ENCODE results near the gene TTYH2.
"Not testable (repeated sequence)": the region's sequence is repeated elsewhere in the genome, so short reads cannot be mapped to it uniquely, and the experiment has no call there.

Gene TTYH2

DNA sequence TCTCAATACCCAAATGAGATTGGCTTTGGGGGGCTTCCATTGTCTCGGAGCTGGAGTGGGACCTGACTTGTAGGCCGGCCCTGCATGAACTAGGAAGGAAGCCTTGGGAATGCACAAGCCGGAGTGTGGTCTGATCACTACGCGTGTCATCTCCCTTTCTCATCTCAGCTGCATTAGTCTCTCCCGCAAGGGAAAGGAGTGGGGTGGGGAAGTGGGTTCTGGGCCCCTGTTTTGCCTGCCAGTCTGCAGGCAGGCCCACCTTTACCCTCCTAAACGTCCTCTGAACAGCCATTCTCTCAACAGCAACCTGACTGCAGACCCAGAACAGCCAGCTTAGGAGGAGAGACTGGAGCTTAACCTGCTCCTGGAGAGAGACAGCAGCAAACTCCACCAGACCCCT lies 49.2 kb downstream of the TTYH2 start:
- no peak for DNase-seq (ENCODE audit: low read depth in 2 of 2)

DNA sequence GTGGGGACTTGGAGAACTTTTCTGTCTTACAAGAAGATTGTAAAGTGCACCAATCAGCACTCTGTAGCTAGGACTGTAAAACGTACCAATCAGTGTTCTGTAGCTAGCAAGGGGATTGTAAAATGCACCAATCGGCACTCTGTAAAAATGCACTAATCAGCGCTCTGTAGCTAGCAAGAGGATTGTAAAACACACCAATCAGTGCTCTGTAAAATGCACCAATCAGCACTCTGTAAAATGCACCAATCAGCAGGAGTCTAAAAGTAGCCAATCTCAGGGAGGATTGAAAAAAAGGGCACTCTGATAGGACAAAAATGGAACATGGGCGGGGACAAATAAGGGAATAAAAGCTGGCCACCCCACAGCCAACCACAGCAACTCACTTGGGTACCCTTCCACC lies 53.7 kb downstream of the TTYH2 start:
- not testable (repeated sequence) for DNase-seq (ENCODE audit: low read depth in 2 of 2)

- DNase-seq (ENCODE audit: low read depth in 2 of 2), result no peak
Observed at GRCh38 chr17:74267579-74267978, 54.2 kb downstream of the TTYH2 start.

GRCh38 chr17:74267987-74268499 lies 54.7 kb downstream of the TTYH2 start:
- DNase-seq (ENCODE audit: low read depth in 2 of 2), result no peak

DNA sequence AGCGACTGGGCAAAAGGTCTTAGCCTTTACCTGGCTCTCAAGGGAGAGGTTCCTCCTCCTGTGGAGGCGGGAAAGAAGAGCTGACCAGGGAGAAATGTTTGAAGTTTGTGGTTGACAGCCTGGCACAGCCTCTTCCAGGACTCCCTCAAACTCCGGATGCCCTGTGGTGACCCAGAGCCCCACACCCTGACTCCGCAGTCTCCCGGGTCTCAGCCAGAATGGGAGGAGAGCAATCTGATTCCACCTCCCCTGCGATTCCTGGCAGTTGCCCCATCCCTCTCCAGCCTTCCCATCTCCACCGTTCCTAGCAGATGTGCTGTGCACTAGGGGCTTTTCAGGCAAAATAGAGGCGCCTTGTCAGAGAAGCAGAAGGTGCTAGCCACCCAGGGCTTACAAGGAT lies 55.2 kb downstream of the TTYH2 start:
- no peak for DNase-seq (ENCODE audit: low read depth in 2 of 2)

DNA sequence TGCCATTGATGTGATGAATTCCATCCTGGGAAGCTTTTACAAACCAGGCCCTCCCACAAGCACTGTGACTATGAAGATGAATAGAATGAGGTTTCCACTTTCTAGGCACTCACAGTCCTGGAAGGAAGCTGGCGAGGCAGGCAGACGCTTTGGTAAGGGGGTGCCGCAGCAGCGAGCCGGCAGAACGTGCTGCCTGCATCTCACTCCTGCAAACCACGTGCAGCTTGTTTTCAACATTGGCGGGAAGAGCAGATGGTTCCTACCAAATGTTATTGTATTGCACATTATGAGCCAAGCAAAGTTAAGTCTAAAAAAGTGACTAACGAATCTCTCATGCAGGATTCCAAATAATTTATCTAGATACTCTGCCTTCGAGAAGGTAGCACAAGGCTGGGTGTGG lies 57.0 kb downstream of the TTYH2 start:
- DNase-seq (ENCODE audit: low read depth in 2 of 2), result no peak

DNA sequence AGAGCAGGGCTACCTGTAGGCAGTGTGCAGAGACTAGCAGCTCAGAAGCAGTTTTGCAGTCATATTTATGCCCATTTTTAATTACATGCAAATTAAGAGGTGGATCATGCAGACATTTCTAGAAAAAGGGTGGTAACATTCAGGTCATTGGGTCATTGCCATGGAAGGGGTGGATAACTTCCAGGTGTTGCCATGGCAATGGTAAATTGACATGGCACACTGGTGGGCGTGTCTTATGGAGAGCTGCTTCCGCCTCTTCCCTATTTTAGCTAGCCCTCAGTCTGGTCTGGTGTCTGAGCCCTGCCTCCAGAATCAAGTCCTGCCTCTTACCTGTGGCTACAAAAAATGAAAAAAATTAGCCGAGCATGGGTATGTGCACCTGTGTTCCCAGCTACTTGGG lies 57.9 kb downstream of the TTYH2 start:
- no peak for DNase-seq (ENCODE audit: low read depth in 2 of 2)

DNA sequence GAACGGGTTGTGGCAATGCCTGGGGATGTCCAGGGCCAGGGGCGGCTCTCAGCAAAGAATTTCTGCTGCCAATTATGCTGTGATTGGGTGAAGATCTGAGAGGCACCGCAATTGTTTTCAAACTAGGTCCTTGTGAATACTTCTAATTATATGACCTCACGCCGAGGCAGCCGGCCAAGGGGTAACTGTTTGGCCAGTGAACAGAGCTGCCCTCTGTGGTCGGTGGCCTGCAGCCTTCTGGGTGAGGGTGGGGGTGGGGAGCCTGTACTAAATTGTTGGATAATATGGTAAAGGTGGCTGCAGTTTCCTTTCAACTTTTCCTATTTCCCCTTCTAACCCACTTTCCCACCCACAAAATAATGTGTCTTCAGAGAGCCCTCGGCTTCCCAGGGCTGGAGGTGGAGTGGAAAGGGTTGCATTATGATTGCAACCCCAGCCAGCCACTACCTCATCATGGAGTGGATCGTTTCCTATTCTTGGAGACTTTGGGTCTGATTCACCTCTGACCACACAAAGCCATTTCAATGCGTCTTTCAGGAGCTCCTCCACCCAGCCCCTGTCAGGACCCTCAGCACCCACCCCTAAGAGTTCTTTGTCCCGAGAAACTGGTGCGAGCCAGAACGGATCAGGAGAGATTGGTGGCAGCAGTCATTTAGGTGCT lies 58.7 kb downstream of the TTYH2 start:
- no peak for DNase-seq (ENCODE audit: low read depth in 2 of 2)

DNA sequence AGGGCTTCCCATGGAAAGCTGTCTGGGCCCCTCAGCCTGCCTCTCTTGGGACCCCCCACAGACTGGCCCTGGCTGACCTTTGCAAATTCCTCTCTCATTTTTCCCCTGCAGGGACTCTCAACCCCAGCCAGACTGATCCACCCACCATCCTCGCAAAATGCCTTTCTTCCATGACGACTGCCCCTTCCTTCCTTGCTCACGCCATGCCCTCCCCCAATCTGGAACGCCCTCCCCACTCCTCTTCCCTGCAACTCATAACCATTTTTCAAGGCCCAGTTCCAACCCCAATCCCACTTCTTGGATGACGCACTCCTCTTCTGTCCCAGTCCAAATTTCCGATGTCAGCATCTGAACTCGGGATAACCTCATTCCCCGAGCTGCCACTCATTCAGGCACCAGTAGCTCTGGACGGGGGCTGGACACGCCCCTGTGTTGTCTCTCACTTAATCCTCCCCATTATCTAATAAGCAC lies 59.4 kb downstream of the TTYH2 start:
- DNase-seq (ENCODE audit: low read depth in 2 of 2), result no peak

DNA sequence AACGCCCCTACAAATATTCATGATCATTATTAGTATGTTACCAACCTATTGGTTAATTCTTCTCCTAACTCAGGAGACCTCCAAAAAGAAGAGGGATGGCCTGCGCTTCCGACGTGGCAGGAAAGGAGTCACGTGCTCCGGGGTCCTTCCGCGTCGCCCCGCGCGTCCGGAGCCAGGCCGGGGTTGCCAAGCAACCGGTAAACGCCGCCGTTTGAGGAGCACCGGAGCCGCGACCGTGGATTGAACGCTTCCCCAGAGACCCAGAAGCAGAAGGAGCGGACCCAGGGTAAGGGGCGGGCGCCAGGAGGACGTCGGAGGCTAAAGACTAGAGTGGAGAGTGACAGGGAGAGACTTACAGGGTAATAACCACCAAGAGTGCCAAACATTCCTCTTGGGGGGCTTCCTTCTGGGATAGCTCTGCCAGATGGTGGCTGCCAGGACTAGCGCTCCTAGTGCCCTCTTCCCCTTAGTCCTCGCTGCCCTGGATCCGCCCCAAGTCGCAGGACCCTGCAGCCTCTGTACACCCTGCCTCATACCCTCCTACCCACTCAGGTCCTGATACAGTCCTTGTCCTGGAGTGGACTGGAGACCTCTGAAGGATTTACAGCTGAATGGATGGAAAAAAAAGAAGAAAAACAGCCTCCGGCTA lies 60.8 kb downstream of the TTYH2 start, which contains the start of gene DNAI2:
Gene DNAI2 (plus strand): TSS at position 175 of the 649 bp plus-strand sequence. CDS start 7,584 bp downstream, outside the sequence.
- peak in 1 of 2 donors; percentile 14 for DNase-seq (ENCODE audit: low read depth in 2 of 2)

DNA sequence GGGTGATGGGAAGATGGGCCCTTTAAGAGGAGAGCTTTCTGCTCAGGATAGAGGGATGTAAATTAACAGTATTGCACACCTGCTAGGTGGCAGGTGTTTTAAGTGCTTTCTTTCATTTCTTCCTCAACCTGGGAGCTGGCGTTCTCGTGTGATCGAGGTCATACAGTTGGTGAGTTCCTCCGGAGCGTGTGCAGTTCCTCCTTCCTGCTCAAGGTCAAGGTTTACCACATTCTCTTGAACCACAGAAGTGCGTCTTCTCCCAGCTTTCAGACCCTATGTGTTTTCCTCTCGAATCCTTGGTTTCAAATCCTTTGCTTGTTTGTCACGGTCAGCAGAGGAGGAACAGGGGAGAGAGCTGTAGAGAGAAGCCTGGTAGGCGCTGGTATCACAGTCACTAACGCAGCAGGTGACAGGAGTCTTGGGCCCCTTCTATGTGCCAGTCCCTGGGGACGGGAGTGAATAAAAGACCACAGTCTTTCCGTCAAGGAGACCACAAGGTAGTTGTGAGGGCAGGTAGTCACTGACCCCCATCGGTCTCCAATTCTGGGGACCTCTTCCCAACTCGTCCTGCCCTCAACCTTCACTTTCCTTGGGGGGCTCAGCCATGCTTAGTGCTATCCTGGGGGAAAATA lies 61.5 kb downstream of the TTYH2 start:
- no peak for DNase-seq (ENCODE audit: low read depth in 2 of 2)

DNA sequence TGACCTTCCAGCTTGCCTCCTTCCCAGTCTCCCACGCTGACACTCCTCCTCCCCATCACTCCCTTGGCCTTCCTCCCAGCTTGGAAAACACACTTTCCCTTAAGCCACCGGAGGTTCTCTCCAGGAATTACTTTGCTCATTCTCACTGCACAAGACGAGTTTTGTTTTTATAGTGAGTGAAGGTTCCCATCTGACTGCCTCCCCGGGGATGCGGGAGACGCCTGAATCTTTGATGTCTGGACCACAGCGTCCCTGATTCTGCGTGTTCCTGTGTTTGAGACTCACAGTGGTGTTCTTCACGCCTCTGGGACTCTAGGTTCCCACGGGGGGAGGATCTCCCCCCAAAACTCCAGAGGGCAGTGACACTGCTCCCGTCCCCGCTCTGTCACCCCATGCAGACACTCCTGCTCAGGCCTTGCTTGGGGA lies 62.7 kb downstream of the TTYH2 start:
- no peak for DNase-seq (ENCODE audit: low read depth in 2 of 2)

- DNase-seq (ENCODE audit: low read depth in 2 of 2), result no peak
Observed at GRCh38 chr17:74276541-74277009, 63.2 kb downstream of the TTYH2 start.

DNA sequence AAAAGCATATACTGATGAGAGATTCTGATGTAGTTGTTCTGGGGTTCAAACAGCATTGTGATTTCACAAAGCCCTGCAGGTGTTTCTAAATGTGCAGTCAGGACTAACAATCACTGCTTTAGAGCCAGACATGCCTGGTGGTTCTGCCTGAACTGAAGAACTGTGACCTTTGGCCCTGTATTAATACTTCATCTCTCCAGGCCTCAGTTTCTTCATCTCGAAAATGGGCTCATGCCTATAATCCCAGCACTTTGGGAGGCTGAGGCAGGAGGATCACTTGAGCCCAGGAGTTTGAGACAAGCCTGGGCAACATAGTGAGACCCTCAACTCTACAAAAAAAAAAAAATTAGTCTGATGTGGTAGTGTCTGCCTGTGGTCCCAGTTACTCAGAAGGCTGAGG lies 64.6 kb downstream of the TTYH2 start:
- no peak for DNase-seq (ENCODE audit: low read depth in 2 of 2)

GRCh38 chr17:74279617-74280016 lies 66.2 kb downstream of the TTYH2 start:
- not testable (repeated sequence) for DNase-seq (ENCODE audit: low read depth in 2 of 2)

DNA sequence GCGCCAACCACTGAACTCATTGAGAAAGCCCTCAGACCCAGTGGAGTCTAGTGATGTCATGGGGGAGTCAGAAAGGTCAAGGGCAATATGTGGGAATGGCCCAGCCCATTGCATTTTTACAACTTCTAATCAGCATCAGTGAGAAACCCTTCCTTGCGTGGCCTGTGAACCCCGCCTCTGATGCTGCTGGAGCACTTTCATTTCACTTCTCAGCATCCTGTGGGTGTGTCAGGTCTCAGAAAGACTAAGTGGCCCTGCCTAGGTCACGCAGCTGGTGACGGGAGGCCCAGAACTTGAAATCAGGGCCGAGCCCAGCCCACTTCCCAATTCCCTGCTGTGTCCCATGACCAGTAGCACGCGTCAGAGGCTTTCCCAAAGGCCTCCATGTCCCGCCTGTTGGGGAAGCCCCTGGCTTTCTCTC lies 66.7 kb downstream of the TTYH2 start:
- peak in 1 of 2 donors; percentile 24 for DNase-seq (ENCODE audit: low read depth in 2 of 2)

DNA sequence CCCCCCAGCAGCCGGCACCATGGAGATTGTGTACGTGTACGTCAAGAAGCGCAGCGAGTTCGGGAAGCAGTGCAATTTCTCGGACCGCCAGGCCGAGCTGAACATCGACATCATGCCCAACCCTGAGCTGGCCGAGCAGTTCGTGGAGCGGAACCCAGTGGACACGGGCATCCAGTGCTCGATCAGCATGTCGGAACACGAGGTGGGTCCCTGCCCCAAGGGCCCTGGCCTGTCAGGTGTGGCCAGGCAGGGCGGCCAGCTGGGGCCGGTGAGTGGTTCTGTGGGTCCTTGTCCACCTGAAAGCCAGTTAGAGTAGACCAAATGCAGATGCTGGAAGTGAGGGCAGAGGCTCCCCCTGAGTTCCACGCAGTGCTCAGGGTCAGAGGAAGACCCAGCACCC lies 68.4 kb downstream of the TTYH2 start:
- no peak for DNase-seq (ENCODE audit: low read depth in 2 of 2)

DNA sequence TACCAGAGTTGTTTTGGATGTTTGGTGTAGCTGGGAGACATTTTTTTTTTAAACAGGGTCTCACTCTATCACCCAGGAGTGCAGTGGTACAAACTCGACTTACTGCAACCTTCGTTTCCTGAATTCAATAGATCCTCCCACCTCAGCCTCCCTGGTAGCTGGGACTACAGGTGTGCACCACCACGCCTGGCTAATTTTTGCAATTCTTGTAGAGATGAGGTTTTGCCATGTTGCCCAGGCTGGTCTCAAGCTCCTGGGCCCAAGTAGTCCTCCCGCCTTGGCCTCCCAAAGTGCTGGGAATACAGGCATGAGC lies 68.9 kb downstream of the TTYH2 start:
- DNase-seq (ENCODE audit: low read depth in 2 of 2), result not testable (repeated sequence)

GRCh38 chr17:74282587-74283370 lies 69.4 kb downstream of the TTYH2 start:
- DNase-seq (ENCODE audit: low read depth in 2 of 2), result no peak

GRCh38 chr17:74283371-74283673 lies 70.0 kb downstream of the TTYH2 start:
- DNase-seq (ENCODE audit: low read depth in 2 of 2), result no peak

- DNase-seq (ENCODE audit: low read depth in 2 of 2), result no peak
Observed at GRCh38 chr17:74287031-74287602, 73.7 kb downstream of the TTYH2 start.

- DNase-seq (ENCODE audit: low read depth in 2 of 2), result no peak
Observed at GRCh38 chr17:74288785-74289184, 75.4 kb downstream of the TTYH2 start.
